ENCODE results near the gene AGA. TPM values are rescaled to one million over a fixed set of nuclear protein-coding genes. Genes with fewer than 3 reads are reported as not detected.
A peak's percentile ranks its signal among the peaks of the same experiment; 100 is the strongest.

Gene AGA
- total and polyA plus RNA-seq, 2 of the 13 experiments (the other 11 are each of a cell fraction or from before 2014, with no cell fraction given), result 21.9 to 22.3 TPM

DNA sequence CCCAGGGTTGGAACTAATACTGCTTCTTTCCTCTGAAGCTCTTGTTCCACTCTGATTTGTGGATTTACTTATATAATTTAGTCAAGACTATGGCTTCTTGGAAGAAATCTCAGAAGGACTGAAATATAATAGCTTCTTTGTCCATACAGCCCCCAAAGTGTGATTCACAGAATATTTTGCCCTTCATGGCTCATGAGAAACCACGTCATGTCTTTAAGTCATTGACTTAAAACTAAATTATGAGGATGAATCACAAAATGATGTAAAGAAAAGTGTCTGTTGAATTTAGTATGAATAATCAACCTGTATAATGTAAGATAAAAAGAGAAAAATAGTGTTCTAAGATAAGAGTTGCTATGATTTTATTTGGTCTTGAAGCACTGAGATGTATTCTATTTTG, 43.3 kb upstream of the AGA start:
- ATAC-seq, result no peak
- no peak overlapping the region for H2AFZ ChIP-seq (ENCODE audit: low read length)
- POLR2A ChIA-PET, result no interaction called here

DNA sequence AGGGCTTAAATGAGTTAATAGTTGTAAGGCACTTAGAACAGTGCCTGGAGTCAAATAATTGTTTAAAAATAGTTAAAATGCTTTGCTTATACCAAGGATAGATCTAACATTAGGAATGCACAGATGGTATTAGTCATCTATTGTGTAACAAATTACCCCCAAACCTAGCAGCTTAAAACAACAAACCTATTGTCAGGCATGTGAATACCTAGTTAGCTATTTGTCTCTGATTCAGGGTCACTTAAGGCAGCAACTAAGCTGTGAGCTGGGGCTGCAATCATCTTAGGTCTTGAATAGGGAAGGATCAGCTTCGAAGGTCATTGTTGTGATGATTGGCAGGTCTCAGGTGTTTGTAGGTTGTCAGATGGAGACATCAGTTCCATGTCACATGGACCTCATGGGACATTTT, 42.4 kb upstream of the AGA start:
- FAIRE-seq (no peak), ATAC-seq (no peak), DNase-seq (ENCODE audit: low spot score) (peak; percentile 17)
- ChIA-PET POLR2A (interaction anchor here (1.1 kb wide), 1 partner anchor 42 kb away, joined by 3 read pairs; the partner anchor contains the start of gene AGA), CTCF (ENCODE audit: low intra/inter-chr PET ratio, low total read pairs) (no interaction called here)
- Histone ChIP-seq H3K9me3 (ENCODE audit: low read length) (no peaks in the 10 kb centered on the region), H3K27me3 (ENCODE audit: control insufficient read depth in 1 of 2, insufficient read depth in 2 of 2, low read length in 2 of 2) (no peaks in the 10 kb centered on the region), H3K4me2 (ENCODE audit: low read depth, low read length) (no peak overlapping the region), H2AFZ (ENCODE audit: low read length) (no peak overlapping the region), H3K4me1 (ENCODE audit: insufficient read depth, low read length) (no peaks in the 10 kb centered on the region), H3K36me3 (replicated peaks in 1 of 2; ENCODE audit: control insufficient read depth in 1 of 2, insufficient read depth in 2 of 2, low read length in 2 of 2) (no peaks in the 10 kb centered on the region), H3K4me3 (replicated peaks in 1 of 3; ENCODE audit: insufficient read depth in 1 of 3, low read depth in 2 of 3, low read length in 3 of 3) (no peak overlapping the region), H3K79me2 (ENCODE audit: insufficient read depth, low read length) (no peaks in the 10 kb centered on the region), H4K20me1 (ENCODE audit: insufficient read depth, low read length) (no peaks in the 10 kb centered on the region), H3K27ac (ENCODE audit: extremely low read length, insufficient read depth, low read length) (no peak overlapping the region), H3K9ac (ENCODE audit: insufficient read depth, low read depth, low read length) (no peak overlapping the region)
- in situ Hi-C loops (cut with HindIII; ENCODE audit: extremely low pct_ligation_motif_present, low pct_unique_long_range_greater_than_20kb) (no loop called here), intact Hi-C loops (cut with micrococcal nuclease; ENCODE audit: unreplicated experiment) (loop anchor here (5.0 kb wide), 1 partner anchor 1643 kb away; no protein-coding TSS in a partner anchor)
- TF ChIP-seq SOX5 (CRISPR knock-in tag; IDR thresholded peaks at IDR 0.05; ENCODE audit: borderline replicate concordance) (peak; percentile 41; the same call in 1 of the 2 replicates), REL (CRISPR knock-in tag; conservative IDR thresholded peaks at IDR 0.05) (no peak)
- WGBS (ENCODE audit: low lambda C conversion rate), result 0% methylated on average over 1 of the region's 1 CpG
- no TSS peak for BruUV-seq (replicated peaks)

More for the DNA sequence above, 43.3 kb upstream of the AGA start:
- H3K9ac ChIP-seq (ENCODE audit: insufficient read depth, low read depth, low read length), result no peak overlapping the region
- H3K4me2 ChIP-seq (ENCODE audit: low read depth, low read length), result no peak overlapping the region
- H3K27ac ChIP-seq (ENCODE audit: extremely low read length, insufficient read depth, low read length), result no peak overlapping the region
- no peak overlapping the region for H3K4me3 ChIP-seq (replicated peaks in 1 of 3; ENCODE audit: insufficient read depth in 1 of 3, low read depth in 2 of 3, low read length in 3 of 3)
- FAIRE-seq (no peak), DNase-seq (ENCODE audit: low spot score) (no peak)
- no peaks in the 10 kb centered on the region for H3K9me3 ChIP-seq (ENCODE audit: low read length)
- TF ChIP-seq SATB2 (CRISPR knock-in tag; IDR thresholded peaks at IDR 0.05) (no peak), ZFP90 (CRISPR knock-in tag; IDR thresholded peaks at IDR 0.05; ENCODE audit: borderline replicate concordance) (no peak), ZNF143 (CRISPR knock-in tag; IDR thresholded peaks at IDR 0.05) (no peak), ZBTB21 (CRISPR knock-in tag; IDR thresholded peaks at IDR 0.05) (no peak), CCDC6 (CRISPR knock-in tag; IDR thresholded peaks at IDR 0.05) (no peak)
- TF ChIP-seq, protein P1, sequence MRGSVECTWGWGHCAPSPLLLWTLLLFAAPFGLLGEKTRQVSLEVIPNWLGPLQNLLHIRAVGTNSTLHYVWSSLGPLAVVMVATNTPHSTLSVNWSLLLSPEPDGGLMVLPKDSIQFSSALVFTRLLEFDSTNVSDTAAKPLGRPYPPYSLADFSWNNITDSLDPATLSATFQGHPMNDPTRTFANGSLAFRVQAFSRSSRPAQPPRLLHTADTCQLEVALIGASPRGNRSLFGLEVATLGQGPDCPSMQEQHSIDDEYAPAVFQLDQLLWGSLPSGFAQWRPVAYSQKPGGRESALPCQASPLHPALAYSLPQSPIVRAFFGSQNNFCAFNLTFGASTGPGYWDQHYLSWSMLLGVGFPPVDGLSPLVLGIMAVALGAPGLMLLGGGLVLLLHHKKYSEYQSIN (CRISPR knock-in tag; IDR thresholded peaks at IDR 0.05; ENCODE audit: borderline replicate concordance), result no peak
- no TSS peak for BruUV-seq (replicated peaks)
- H3K27me3 ChIP-seq (ENCODE audit: control insufficient read depth in 1 of 2, insufficient read depth in 2 of 2, low read length in 2 of 2), result no peaks in the 10 kb centered on the region
- no peaks in the 10 kb centered on the region for H4K20me1 ChIP-seq (ENCODE audit: insufficient read depth, low read length)
- intact Hi-C loops (cut with micrococcal nuclease; ENCODE audit: unreplicated experiment) (loop anchor here (5.0 kb wide), 1 partner anchor 1642 kb away; no protein-coding TSS in a partner anchor), in situ Hi-C loops (cut with HindIII; ENCODE audit: extremely low pct_ligation_motif_present, low pct_unique_long_range_greater_than_20kb) (no loop called here)
- H3K79me2 ChIP-seq (ENCODE audit: insufficient read depth, low read length), result no peaks in the 10 kb centered on the region
- CTCF ChIA-PET (ENCODE audit: low intra/inter-chr PET ratio, low total read pairs), result no interaction called here
- 17% methylated on average over 1 of the region's 1 CpG for WGBS (ENCODE audit: low lambda C conversion rate)
- H3K4me1 ChIP-seq (ENCODE audit: insufficient read depth, low read length), result no peaks in the 10 kb centered on the region
- H3K36me3 ChIP-seq (replicated peaks in 1 of 2; ENCODE audit: control insufficient read depth in 1 of 2, insufficient read depth in 2 of 2, low read length in 2 of 2), result no peaks in the 10 kb centered on the region

Data from HepG2 (cell line).